ENCODE data around the gene PHEX. TPM values are rescaled to one million over a fixed set of nuclear protein-coding genes. Genes with fewer than 3 reads are reported as not detected.

Gene PHEX
- total and polyA plus RNA-seq, 12 donors: 0.07 to 0.33 (median 0.10) TPM; not detected in 1

DNA sequence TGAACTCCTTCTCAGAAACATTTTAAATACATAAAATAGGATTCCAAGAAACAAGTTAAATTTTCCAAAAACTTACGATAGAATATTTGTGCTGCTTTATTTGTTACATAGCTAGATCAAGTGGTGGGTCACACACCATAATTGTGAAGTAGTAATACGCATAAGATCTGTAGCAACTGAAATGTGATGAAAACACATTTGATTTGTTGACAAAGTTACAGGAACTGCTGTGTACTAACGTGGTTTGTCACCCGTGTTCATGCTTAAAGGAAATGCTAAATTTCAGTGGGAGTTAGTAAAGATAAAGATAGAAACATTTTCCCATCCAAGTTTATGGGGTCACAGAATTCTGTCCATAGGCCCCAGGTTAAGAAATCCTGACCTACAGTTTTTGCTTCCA lies 34.1 kb upstream of the PHEX start:
- H3K9me3 ChIP-seq (replicated peaks in 1 of 3): no peaks in the 10 kb centered on the region
- no peaks in the 10 kb centered on the region for H3K4me1 ChIP-seq (replicated peaks in 1 of 2)
- intact Hi-C loops (cut with DNase I): no loop called here
- H3K27me3 ChIP-seq: no peaks in the 10 kb centered on the region
- H3K27ac ChIP-seq: no peak overlapping the region
- H3K4me3 ChIP-seq: no peak overlapping the region
- 65 to 78% (median 71%) methylated on average over 4 of the region's 4 CpGs for WGBS, 4 donors
- no peaks in the 10 kb centered on the region for H3K36me3 ChIP-seq (replicated peaks in 1 of 2)
- DNase-seq: no peak
- no peak for TF ChIP-seq POLR2A (IDR thresholded peaks at IDR 0.05)
- TF ChIP-seq, protein P1, sequence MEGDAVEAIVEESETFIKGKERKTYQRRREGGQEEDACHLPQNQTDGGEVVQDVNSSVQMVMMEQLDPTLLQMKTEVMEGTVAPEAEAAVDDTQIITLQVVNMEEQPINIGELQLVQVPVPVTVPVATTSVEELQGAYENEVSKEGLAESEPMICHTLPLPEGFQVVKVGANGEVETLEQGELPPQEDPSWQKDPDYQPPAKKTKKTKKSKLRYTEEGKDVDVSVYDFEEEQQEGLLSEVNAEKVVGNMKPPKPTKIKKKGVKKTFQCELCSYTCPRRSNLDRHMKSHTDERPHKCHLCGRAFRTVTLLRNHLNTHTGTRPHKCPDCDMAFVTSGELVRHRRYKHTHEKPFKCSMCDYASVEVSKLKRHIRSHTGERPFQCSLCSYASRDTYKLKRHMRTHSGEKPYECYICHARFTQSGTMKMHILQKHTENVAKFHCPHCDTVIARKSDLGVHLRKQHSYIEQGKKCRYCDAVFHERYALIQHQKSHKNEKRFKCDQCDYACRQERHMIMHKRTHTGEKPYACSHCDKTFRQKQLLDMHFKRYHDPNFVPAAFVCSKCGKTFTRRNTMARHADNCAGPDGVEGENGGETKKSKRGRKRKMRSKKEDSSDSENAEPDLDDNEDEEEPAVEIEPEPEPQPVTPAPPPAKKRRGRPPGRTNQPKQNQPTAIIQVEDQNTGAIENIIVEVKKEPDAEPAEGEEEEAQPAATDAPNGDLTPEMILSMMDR (IDR thresholded peaks at IDR 0.05): no peak

DNA sequence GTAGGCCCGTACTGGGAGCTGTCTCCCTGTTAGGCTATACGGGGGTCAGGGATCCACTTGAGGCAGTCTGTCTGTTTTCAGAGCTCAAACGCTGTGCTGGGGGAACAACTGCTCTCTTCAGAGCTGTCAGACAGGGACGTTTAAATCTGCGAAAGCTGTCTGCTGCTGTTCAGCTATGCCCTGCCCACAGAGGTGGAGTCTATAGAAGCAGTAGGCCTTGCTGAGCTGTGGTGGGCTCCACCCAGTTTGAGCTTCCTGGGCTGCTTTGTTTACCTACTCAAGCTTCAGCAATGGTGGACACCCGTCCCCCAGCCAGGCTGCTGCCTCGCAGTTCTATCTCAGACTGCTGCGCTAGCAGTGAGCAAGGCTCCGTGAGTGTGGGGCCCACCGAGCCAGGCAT lies 27.3 kb upstream of the PHEX start:
- TF ChIP-seq, protein P1 (IDR thresholded peaks at IDR 0.05): no peak
- TF ChIP-seq POLR2A (IDR thresholded peaks at IDR 0.05): no peak

DNA sequence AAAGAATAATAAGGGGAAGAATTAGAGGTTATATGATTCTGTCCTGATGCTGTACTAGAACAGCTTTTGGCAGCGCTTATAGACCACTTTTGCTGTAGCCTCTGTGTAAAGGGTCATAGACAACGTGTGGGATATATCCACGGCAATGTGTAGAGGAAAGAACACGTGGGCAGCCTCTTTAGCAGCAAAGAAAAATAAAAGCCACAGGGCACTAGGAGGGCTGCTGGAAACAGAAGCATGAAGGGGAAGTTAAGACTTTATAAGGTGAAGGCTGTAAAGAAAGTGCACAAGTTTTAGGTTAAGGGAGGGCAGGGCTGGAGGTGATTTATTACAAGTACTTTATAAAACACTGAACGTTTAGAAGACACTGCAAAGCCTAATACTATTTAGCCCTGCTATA lies 20.1 kb upstream of the PHEX start:
- H3K4me3 ChIP-seq: no peak overlapping the region
- no peaks in the 10 kb centered on the region for H3K36me3 ChIP-seq (replicated peaks in 1 of 2)
- intact Hi-C loops (cut with DNase I): no loop called here
- H3K9me3 ChIP-seq (replicated peaks in 1 of 3): no peaks in the 10 kb centered on the region
- TF ChIP-seq, protein P1 (IDR thresholded peaks at IDR 0.05): no peak
- TF ChIP-seq POLR2A (IDR thresholded peaks at IDR 0.05): no peak
- H3K27ac ChIP-seq: no peak overlapping the region
- DNase-seq: no peak
- WGBS, 4 donors: 34 to 45% (median 35%) methylated on average over 5 of the region's 5 CpGs
- H3K4me1 ChIP-seq (replicated peaks in 1 of 2): no peaks in the 10 kb centered on the region
- H3K27me3 ChIP-seq: no peaks in the 10 kb centered on the region

More for the DNA sequence above, 27.3 kb upstream of the PHEX start:
- no peaks in the 10 kb centered on the region for H3K36me3 ChIP-seq (replicated peaks in 1 of 2)
- H3K27ac ChIP-seq: no peak overlapping the region
- DNase-seq: no peak
- 82 to 100% (median 93%) methylated on average over 2 to 10 of the region's 10 CpGs; no CpG with 5 or more reads in 1 of the 4 donors for WGBS, 4 donors
- intact Hi-C loops (cut with DNase I): no loop called here
- no peaks in the 10 kb centered on the region for H3K4me1 ChIP-seq (replicated peaks in 1 of 2)
- H3K4me3 ChIP-seq: no peak overlapping the region
- peaks cover 3% of the 10 kb centered on the region for H3K27me3 ChIP-seq
- no peaks in the 10 kb centered on the region for H3K9me3 ChIP-seq (replicated peaks in 1 of 3)

DNA sequence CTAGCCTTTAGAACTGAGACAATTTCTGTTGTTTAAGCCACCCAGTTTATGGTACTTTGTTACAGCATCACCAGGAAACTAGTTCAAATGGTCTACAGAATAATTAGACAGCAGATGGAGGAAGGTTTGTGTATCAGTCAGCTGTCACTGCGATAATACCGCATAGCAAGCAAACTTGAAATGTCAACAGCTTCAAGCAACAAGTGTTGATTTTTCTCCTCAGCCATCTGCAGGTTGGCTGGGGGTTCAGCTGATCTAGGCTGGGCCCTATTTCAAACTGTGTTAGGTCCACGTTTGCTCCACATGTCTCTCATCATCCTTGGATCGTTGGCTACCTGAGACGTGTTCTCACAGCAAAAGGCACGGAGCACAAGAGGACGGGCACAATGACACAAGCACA lies 19.2 kb upstream of the PHEX start:
- TF ChIP-seq POLR2A (IDR thresholded peaks at IDR 0.05): no peak
- TF ChIP-seq, protein P1 (IDR thresholded peaks at IDR 0.05): no peak
- no peak overlapping the region for H3K27ac ChIP-seq
- no peaks in the 10 kb centered on the region for H3K9me3 ChIP-seq (replicated peaks in 1 of 3)
- H3K4me1 ChIP-seq (replicated peaks in 1 of 2): no peaks in the 10 kb centered on the region
- intact Hi-C loops (cut with DNase I): no loop called here
- DNase-seq: no peak
- 77 to 91% (median 85%) methylated on average over 3 to 7 of the region's 7 CpGs for WGBS, 4 donors
- no peaks in the 10 kb centered on the region for H3K27me3 ChIP-seq
- no peak overlapping the region for H3K4me3 ChIP-seq
- no peaks in the 10 kb centered on the region for H3K36me3 ChIP-seq (replicated peaks in 1 of 2)

All from adrenal gland (tissue), 12 donors.